ENCODE measurements around the gene EMC10.

EMC10 gene

GRCh38 chr19:50495020-50495531 is 18.8 kb downstream of the EMC10 start:
- no peak for DNase-seq (ENCODE audit: low read depth in 2 of 2, low spot score in 1 of 2)

- no peak for DNase-seq (ENCODE audit: low read depth in 2 of 2, low spot score in 1 of 2)
These were observed 20.1 kb downstream of the EMC10 start for GRCh38 chr19:50496189-50497021.

- no peak for DNase-seq (ENCODE audit: low read depth in 2 of 2, low spot score in 1 of 2)
These were observed 20.7 kb downstream of the EMC10 start for GRCh38 chr19:50497022-50497405.

- DNase-seq (ENCODE audit: low read depth in 2 of 2, low spot score in 1 of 2) = no peak
These were observed 22.1 kb downstream of the EMC10 start for GRCh38 chr19:50498219-50499056.

- no peak for DNase-seq (ENCODE audit: low read depth in 2 of 2, low spot score in 1 of 2)
These were observed 23.9 kb downstream of the EMC10 start for GRCh38 chr19:50500060-50500752.

- DNase-seq (ENCODE audit: low read depth in 2 of 2, low spot score in 1 of 2) = no peak
These were observed 24.4 kb downstream of the EMC10 start for GRCh38 chr19:50500753-50501151.

GRCh38 chr19:50501186-50501567 is 24.9 kb downstream of the EMC10 start:
- DNase-seq (ENCODE audit: low read depth in 2 of 2, low spot score in 1 of 2) = no peak

- DNase-seq (ENCODE audit: low read depth in 2 of 2, low spot score in 1 of 2) = no peak
These were observed 25.5 kb downstream of the EMC10 start for GRCh38 chr19:50501568-50502475.

GRCh38 chr19:50505856-50506611 is 29.7 kb downstream of the EMC10 start:
- DNase-seq (ENCODE audit: low read depth in 2 of 2, low spot score in 1 of 2) = no peak

- DNase-seq (ENCODE audit: low read depth in 2 of 2, low spot score in 1 of 2) = no peak
These were observed 30.4 kb downstream of the EMC10 start for GRCh38 chr19:50506700-50507099.

GRCh38 chr19:50507376-50507775 is 31.1 kb downstream of the EMC10 start:
- DNase-seq (ENCODE audit: low read depth in 2 of 2, low spot score in 1 of 2) = no peak

GRCh38 chr19:50508843-50509190 is 32.5 kb downstream of the EMC10 start:
- DNase-seq (ENCODE audit: low read depth in 2 of 2, low spot score in 1 of 2) = no peak

GRCh38 chr19:50509366-50509765 is 33.1 kb downstream of the EMC10 start:
- DNase-seq (ENCODE audit: low read depth in 2 of 2, low spot score in 1 of 2) = no peak

GRCh38 chr19:50510121-50510670 is 33.9 kb downstream of the EMC10 start:
- DNase-seq (ENCODE audit: low read depth in 2 of 2, low spot score in 1 of 2) = no peak

GRCh38 chr19:50510700-50511068 is 34.4 kb downstream of the EMC10 start:
- no peak for DNase-seq (ENCODE audit: low read depth in 2 of 2, low spot score in 1 of 2)

- DNase-seq (ENCODE audit: low read depth in 2 of 2, low spot score in 1 of 2) = peak; percentile 89 to 94
These were observed 34.9 kb downstream of the EMC10 start, which contains the start of gene JOSD2 for GRCh38 chr19:50511069-50511822. Gene JOSD2, minus strand, starts transcription at chr19:50511191. Its CDS starts 760 bp downstream, at chr19:50510431.

- no peak for DNase-seq (ENCODE audit: low read depth in 2 of 2, low spot score in 1 of 2)
These were observed 36.0 kb downstream of the EMC10 start for GRCh38 chr19:50512112-50512998.

Measured in stimulated activated CD8-positive, alpha-beta memory T cell treated with anti-CD3 and anti-CD28 coated beads, Interleukin-4, amount 100 ng/mL, for 4 hours (primary cell).